CD14-positive monocyte (primary cell): ENCODE data around the gene CREBL2. TPM values are rescaled to one million over a fixed set of nuclear protein-coding genes. Genes with fewer than 3 reads are reported as not detected.

Experiments
- DNase-seq, 3 donors: peaks; one replicate each; pipeline ENCODE4 v3.0.0-alpha.2; 2011 to 2022
- H2AFZ ChIP-seq: 2 replicates; pipeline ENCODE4 v1.6.0; 2012; ENCODE audit warnings: mild to moderate bottlenecking, low read depth, low read length, inconsistent platforms; ENCODE audit not compliant: insufficient read depth, poor library complexity, severe bottlenecking
- H3K27ac ChIP-seq, 2 donors: 1 replicate in 1 of 2; 2 replicates in 1 of 2; pipeline ENCODE4 v1.5.1; 2012 to 2013; ENCODE audit warnings: low read length in 2 of 2, control low read depth in 1 of 2, inconsistent platforms in 1 of 2, low read depth in 1 of 2, mild to moderate bottlenecking in 1 of 2
- H3K27me3 ChIP-seq, 2 donors: one replicate each; pipeline versions ENCODE4 v1.6.0 to v1.6.1; 2011 to 2013; ENCODE audit warnings: low read length in 2 of 2; ENCODE audit not compliant: control insufficient read depth in 2 of 2, insufficient read depth in 2 of 2
- H3K36me3 ChIP-seq, 2 donors: replicated peaks in 1 of 2; 1 replicate in 1 of 2; 2 replicates in 1 of 2; pipeline versions ENCODE4 v1.5.1 to v1.6.1; 2012 to 2013; ENCODE audit warnings: low read length in 2 of 2, control low read depth in 1 of 2, inconsistent platforms in 1 of 2, mild to moderate bottlenecking in 1 of 2; ENCODE audit not compliant: insufficient read depth in 2 of 2, control insufficient read depth in 1 of 2
- H3K4me1 ChIP-seq, 2 donors: 1 replicate in 1 of 2; 2 replicates in 1 of 2; pipeline versions ENCODE4 v1.5.1 to v1.6.1; 2012 to 2013; ENCODE audit warnings: low read length in 2 of 2, control low read depth in 1 of 2, inconsistent platforms in 1 of 2, mild to moderate bottlenecking in 1 of 2, moderate library complexity in 1 of 2; ENCODE audit not compliant: insufficient read depth in 2 of 2, control insufficient read depth in 1 of 2
- H3K4me2 ChIP-seq: replicated peaks from 2 replicates; pipeline ENCODE3; 2012; ENCODE audit warnings: low read length, moderate library complexity, mild to moderate bottlenecking; ENCODE audit not compliant: poor library complexity, severe bottlenecking; ENCODE audit errors: extremely low read depth
- H3K4me3 ChIP-seq, 3 experiments: fragments of 200-600 bp in 1 of 3; sonication (generic) in 1 of 3; replicated peaks in 1 of 3; 1 replicate in 2 of 3; 2 replicates in 1 of 3; pipeline ENCODE4 v1.5.1; 2011 to 2013; ENCODE audit warnings: low read length in 3 of 3, mild to moderate bottlenecking in 3 of 3, control low read depth in 2 of 3, low read depth in 2 of 3, inconsistent platforms in 1 of 3, moderate library complexity in 1 of 3
- H3K79me2 ChIP-seq: 2 replicates; pipeline ENCODE4 v1.6.0; 2012; ENCODE audit warnings: mild to moderate bottlenecking, control low read depth, inconsistent platforms, low read length, moderate library complexity; ENCODE audit not compliant: insufficient read depth
- H3K9ac ChIP-seq: 2 replicates; pipeline ENCODE4 v1.6.0; 2017; ENCODE audit warnings: low read length, mild to moderate bottlenecking; ENCODE audit not compliant: insufficient read depth, poor library complexity, severe bottlenecking
- H3K9me3 ChIP-seq, 2 donors: replicated peaks in 1 of 2; 1 replicate in 1 of 2; 2 replicates in 1 of 2; pipeline versions ENCODE4 v1.5.1 to v1.6.1; 2012 to 2013; ENCODE audit warnings: low read length in 2 of 2, control low read depth in 1 of 2; ENCODE audit not compliant: control insufficient read depth in 1 of 2, insufficient read depth in 1 of 2
- H4K20me1 ChIP-seq: 2 replicates; pipeline ENCODE4 v1.6.0; 2012; ENCODE audit warnings: mild to moderate bottlenecking, low read length, control low read depth, moderate library complexity; ENCODE audit not compliant: insufficient read depth
- H3K27ac Mint-ChIP-seq, 7 donors: one replicate each; pipeline ENCODE4 v1.8.0; 2020; ENCODE audit warnings: mild to moderate bottlenecking in 7 of 7, mixed read lengths in 7 of 7, moderate library complexity in 6 of 7, inconsistent platforms in 2 of 7
- H3K27me3 Mint-ChIP-seq, 3 donors: one replicate each; pipeline ENCODE4 v1.8.0; 2021 to 2022; ENCODE audit warnings: low read depth in 3 of 3, mild to moderate bottlenecking in 3 of 3, mixed read lengths in 3 of 3, moderate library complexity in 3 of 3, inconsistent platforms in 1 of 3
- H3K36me3 Mint-ChIP-seq, 2 donors: one replicate each; pipeline ENCODE4 v1.8.0; 2020; ENCODE audit warnings: mixed read lengths in 2 of 2, inconsistent platforms in 1 of 2, mild to moderate bottlenecking in 1 of 2
- H3K4me1 Mint-ChIP-seq: one replicate; pipeline ENCODE4 v1.8.0; 2020; ENCODE audit warnings: mild to moderate bottlenecking, mixed read lengths
- H3K4me3 Mint-ChIP-seq, 2 donors: one replicate each; pipeline ENCODE4 v1.8.0; 2020; ENCODE audit warnings: mild to moderate bottlenecking in 2 of 2, mixed read lengths in 2 of 2, moderate library complexity in 1 of 2
- H3K9me3 Mint-ChIP-seq, 7 donors: one replicate each; pipeline ENCODE4 v1.8.0; 2020 to 2022; ENCODE audit warnings: mixed read lengths in 7 of 7, mild to moderate bottlenecking in 6 of 7, moderate library complexity in 6 of 7, inconsistent platforms in 2 of 7
- WGBS: methylation state at CpG from one replicate; pipeline ENCODE4 v1.1.5; 2013; ENCODE audit warnings: missing lambda C conversion rate; ENCODE audit not compliant: insufficient coverage; 5-methylcytosine and 5-hydroxymethylcytosine counted together
- intact Hi-C, 2 donors: fragments of 100-400 bp; cut with micrococcal nuclease; formaldehyde crosslinking; loops; one replicate each; pipeline versions ENCODE4 v1.15.0 to v1.15.1; 2023
- polyA plus RNA-seq, 3 donors: library from polyadenylated mRNA; depleted of rRNA in 1 of 3; unstranded in 2 of 3; stranded (reverse) in 1 of 3; fragments of 300-500 nt in 2 of 3; fragments of >200 nt in 1 of 3; fragmentation: Illumina TruSeq in 2 of 3; gene quantifications; 1 replicate in 2 of 3; 2 replicates in 1 of 3; pipeline ENCODE4 v1.2.3, GENCODE V29; 2012 to 2021
- TF ChIP-seq, protein P1 (sequence below): fragments of 200-600 bp; IDR thresholded peaks from one replicate; pipeline ENCODE4 v1.8.0; 2022; ENCODE audit warnings: antibody characterized with exemption, mild to moderate bottlenecking

The CREBL2 gene
- polyA plus RNA-seq, 3 donors = 14.4 to 45.9 (median 38.2) TPM

DNA sequence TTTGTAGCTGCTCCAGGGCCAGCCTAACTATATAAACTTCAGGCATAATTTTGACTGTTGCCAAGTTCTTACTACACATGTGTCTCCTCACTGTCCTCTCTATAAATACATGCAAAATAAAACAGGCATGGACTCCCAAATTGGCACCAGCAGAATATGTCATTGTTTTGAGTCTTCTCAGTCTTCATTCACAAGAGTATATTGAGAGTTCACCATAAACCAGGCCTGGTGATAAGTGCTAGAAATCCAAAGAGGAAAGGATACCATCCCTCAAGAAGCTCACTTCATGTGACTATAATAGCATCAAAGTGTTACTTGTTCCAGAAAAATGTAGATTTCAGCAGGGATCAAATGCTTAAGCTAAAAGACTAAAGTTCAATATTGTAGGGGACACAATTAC is 70.6 kb downstream of the CREBL2 start:
- H3K9me3 ChIP-seq = no peaks in the 10 kb centered on the region
- peaks cover 0 to 2% (median 1%) of the 10 kb centered on the region in 3 donors for H3K27me3 Mint-ChIP-seq
- H3K36me3 ChIP-seq = no peaks in the 10 kb centered on the region
- H3K27me3 ChIP-seq = no peaks in the 10 kb centered on the region
- H3K4me1 Mint-ChIP-seq = peaks cover 4% of the 10 kb centered on the region
- intact Hi-C loops = no loop called here
- H3K36me3 Mint-ChIP-seq = no peaks in the 10 kb centered on the region
- no peak overlapping the region for H3K27ac ChIP-seq
- H3K4me2 ChIP-seq = no peak overlapping the region
- no peaks in the 10 kb centered on the region for H3K79me2 ChIP-seq
- TF ChIP-seq, protein P1, sequence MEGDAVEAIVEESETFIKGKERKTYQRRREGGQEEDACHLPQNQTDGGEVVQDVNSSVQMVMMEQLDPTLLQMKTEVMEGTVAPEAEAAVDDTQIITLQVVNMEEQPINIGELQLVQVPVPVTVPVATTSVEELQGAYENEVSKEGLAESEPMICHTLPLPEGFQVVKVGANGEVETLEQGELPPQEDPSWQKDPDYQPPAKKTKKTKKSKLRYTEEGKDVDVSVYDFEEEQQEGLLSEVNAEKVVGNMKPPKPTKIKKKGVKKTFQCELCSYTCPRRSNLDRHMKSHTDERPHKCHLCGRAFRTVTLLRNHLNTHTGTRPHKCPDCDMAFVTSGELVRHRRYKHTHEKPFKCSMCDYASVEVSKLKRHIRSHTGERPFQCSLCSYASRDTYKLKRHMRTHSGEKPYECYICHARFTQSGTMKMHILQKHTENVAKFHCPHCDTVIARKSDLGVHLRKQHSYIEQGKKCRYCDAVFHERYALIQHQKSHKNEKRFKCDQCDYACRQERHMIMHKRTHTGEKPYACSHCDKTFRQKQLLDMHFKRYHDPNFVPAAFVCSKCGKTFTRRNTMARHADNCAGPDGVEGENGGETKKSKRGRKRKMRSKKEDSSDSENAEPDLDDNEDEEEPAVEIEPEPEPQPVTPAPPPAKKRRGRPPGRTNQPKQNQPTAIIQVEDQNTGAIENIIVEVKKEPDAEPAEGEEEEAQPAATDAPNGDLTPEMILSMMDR = no peak
- no peak overlapping the region for H3K4me3 ChIP-seq
- H3K27ac Mint-ChIP-seq = no peak overlapping the region
- no peak overlapping the region for H3K4me3 Mint-ChIP-seq
- no peak for DNase-seq
- H3K9me3 Mint-ChIP-seq = peaks cover 0 to 2% (median 0%) of the 10 kb centered on the region in 7 donors
- no peak overlapping the region for H2AFZ ChIP-seq
- no peak overlapping the region for H3K9ac ChIP-seq
- H4K20me1 ChIP-seq = no peaks in the 10 kb centered on the region
- H3K4me1 ChIP-seq = no peaks in the 10 kb centered on the region

DNA sequence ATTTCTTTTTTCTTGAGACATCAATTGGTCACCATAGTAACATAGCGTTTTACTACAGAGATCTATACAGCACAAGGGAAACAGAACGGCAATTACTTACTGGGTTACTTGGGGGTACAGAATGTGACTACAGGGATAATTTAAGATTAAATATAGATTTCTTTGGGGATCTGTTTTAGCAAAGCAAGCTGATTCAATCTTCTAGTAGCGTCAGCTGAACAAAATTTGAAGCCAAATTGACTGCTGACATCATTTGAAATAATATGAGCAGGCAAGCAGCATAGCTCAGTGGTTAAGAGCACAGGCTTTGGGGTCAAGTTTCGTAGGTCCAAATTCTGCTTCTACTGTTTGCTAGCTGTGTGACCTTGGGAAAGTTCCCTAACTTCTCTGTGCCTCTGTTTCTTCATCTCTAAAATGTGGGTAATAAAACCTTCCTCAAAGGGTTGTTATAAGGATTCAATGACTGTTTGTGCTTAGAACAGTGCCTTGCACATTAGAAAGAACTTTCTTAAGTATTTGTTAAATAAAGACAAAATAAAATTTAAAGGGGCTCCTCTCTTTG is 71.5 kb downstream of the CREBL2 start:
- Mint-ChIP-seq H3K27me3 (peaks cover 0 to 2% (median 1%) of the 10 kb centered on the region in 3 donors), H3K4me3 (no peak overlapping the region), H3K4me1 (peaks cover 4% of the 10 kb centered on the region), H3K9me3 (peaks cover 0 to 4% (median 0%) of the 10 kb centered on the region in 7 donors), H3K36me3 (no peaks in the 10 kb centered on the region), H3K27ac (no peak overlapping the region)
- H3K36me3 ChIP-seq = no peaks in the 10 kb centered on the region
- H3K27ac ChIP-seq = no peak overlapping the region
- WGBS = 93% methylated on average over 1 of the region's 4 CpGs
- H3K27me3 ChIP-seq = no peaks in the 10 kb centered on the region
- no peaks in the 10 kb centered on the region for H4K20me1 ChIP-seq
- H3K9ac ChIP-seq = no peak overlapping the region
- no peaks in the 10 kb centered on the region for H3K4me1 ChIP-seq
- no peak for DNase-seq
- TF ChIP-seq, protein P1 = no peak
- no peaks in the 10 kb centered on the region for H3K79me2 ChIP-seq
- H3K9me3 ChIP-seq = no peaks in the 10 kb centered on the region
- intact Hi-C loops = no loop called here
- no peak overlapping the region for H2AFZ ChIP-seq
- no peak overlapping the region for H3K4me2 ChIP-seq
- H3K4me3 ChIP-seq = no peak overlapping the region
